GM19239 (cell line): ENCODE data around the gene VPS51.
A peak's percentile ranks its signal among the peaks of the same experiment; 100 is the strongest.
"Not testable (repeated sequence)": the region's sequence is repeated elsewhere in the genome, so short reads cannot be mapped to it uniquely, and the experiment has no call there.

Experiments used
- DNase-seq: peaks from one replicate; pipeline ENCODE4 v3.0.0; 2011; ENCODE audit warnings: low spot score; ENCODE audit not compliant: insufficient read length
- FAIRE-seq: peaks from 2 replicates; lab custom pipeline; 2011; peaks lifted over from hg19 to GRCh38; lab: Jason Lieb, UNC

VPS51 gene

GRCh38 chr11:65118097-65118837 is 22.3 kb downstream of the VPS51 start:
- FAIRE-seq = no peak
- no peak for DNase-seq

DNA sequence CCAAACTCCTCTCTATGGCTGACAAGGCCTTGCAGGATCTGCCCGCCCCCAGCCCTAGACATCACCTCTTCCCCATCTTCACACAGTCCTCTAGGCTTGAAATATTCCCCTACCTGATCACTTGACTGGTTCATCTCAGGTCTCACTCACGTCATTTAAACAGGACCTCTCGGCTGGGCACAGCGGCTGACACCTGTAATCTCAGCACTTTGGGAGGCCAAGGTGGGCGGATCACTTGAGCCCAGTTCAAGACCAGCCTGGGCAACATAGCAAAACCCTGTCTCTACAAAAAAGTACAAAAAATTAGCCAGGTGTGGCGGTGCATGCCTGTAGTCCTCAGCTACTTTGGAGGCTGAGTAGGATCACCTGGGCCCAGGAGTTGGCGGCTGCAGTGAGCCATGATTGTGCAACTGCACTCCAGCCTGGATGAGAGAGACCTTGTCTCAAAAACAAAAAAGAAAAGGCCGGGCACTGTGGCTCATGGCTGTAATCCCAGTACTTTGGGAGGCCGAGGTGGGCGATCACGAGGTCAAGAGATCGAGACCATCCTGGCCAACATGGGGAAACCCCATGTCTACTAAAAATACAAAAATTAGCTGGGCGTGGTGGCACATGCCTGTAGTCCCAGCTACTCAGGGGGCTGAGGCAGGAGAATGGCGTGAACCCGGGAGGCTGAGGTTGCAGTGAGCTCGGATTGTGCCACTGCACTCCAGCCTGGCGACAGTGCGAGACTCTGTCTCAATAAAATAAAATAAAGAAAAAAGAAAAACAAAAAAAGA is 23.1 kb downstream of the VPS51 start:
- FAIRE-seq, DNase-seq: not testable (repeated sequence)

DNA sequence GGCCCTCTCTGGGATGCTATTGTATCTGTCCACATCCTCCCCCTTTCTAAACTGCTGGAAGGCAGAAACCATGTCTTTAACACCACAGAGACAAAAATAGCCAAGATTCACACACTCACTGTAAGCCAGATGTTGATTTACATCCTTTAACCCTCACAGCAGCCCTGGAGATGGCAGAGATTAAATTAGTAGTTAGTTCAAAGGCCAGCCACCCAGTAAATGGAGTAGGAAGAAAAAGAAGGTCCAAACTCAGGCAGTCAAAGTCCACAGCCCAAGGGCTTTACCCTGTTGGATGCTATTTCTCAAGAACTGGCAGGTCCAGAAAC is 23.6 kb downstream of the VPS51 start:
- DNase-seq (no peak), FAIRE-seq (no peak)

DNA sequence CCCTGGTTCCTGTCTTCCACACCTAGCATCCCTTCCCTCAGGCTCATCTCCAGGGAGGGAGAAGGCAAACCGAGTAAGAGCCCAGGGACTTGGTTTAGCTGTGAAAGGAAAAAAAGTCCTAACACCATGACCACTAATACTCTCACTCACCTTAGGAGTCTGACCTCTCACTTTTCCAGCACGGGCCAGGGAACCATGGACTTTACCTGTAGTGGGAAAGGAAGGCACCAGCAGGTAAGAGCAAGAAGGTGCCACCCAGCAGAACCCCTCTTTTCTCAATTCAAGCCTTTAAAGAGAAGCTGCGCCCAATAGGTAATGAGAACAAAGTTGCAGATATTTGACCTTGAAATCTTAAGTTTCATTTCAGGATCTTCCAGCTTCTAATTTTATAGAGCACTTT is 24.8 kb downstream of the VPS51 start:
- FAIRE-seq = peak; percentile 31

DNA sequence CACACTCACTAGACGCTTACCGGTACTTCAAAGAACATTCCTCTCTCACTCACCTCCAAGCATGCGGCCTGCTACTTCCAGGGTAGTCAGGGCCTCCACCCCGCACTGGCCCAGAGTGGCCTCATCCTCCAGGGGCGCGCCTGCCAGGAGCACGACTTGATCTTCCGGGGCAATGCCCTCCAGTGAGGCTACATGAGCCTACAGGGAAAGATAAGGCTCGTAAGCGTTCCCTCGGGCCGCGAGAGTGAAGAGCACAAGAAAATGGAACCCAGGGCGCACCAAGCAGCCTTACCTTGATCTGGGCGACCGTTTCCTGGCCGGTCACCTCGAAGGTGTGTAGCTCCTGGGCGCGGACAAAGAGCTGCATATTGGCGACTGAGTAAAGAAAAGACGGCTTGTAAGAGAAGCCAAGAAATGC is 25.4 kb downstream of the VPS51 start:
- DNase-seq (no peak), FAIRE-seq (peak; percentile 69)

More for the DNA sequence above, 24.8 kb downstream of the VPS51 start:
- no peak for DNase-seq

DNA sequence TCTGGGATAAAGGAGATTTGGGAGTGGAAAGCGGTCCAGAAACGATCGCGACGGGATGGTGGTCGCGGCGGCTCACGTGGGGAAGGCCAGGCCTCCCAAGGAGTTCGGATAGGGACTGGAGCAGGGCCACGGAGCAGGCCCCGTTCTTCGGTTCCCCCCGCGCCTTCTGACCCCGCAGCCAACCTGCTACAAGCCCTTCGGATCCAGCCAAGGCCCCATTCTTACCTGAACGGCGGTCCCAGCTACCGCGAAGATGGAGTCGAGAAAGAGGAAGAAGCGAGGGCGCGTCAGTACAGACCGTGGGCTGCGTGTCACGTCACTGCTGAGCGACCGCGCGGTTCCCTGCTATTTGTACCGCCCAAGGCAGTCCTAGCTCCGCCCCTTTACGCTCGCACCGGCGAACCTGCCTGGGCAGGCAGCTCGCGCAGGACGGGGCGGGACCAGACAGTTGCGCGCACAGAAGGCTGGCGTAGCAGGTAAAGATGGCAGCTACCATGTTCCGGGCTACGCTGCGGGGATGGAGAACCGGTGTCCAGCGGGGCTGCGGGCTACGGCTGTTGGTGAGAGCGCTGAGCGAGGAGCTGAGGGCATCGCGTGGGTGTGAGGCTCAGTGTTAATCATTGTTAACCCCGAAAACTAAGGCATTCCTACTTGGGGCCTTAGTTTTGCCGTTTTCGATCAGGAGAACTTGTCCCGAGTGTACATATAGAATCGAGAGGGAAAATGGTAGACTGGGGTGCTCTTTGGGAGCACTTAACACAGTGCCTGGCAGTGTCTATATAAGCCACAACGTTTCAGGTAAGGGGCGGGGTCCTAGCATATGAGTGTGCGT is 26.1 kb downstream of the VPS51 start, which contains the start of the genes FAU and MRPL49:
Gene FAU, minus strand, starts transcription at position 270 of the 832 bp plus-strand sequence. CDS start 321 bp downstream, outside the sequence.
Gene MRPL49, plus strand, starts transcription at position 457 of the 832 bp plus-strand sequence. Its CDS starts 26 bp downstream, at position 483.
- peak; percentile 89 for DNase-seq
- FAIRE-seq = peak; percentile 96

DNA sequence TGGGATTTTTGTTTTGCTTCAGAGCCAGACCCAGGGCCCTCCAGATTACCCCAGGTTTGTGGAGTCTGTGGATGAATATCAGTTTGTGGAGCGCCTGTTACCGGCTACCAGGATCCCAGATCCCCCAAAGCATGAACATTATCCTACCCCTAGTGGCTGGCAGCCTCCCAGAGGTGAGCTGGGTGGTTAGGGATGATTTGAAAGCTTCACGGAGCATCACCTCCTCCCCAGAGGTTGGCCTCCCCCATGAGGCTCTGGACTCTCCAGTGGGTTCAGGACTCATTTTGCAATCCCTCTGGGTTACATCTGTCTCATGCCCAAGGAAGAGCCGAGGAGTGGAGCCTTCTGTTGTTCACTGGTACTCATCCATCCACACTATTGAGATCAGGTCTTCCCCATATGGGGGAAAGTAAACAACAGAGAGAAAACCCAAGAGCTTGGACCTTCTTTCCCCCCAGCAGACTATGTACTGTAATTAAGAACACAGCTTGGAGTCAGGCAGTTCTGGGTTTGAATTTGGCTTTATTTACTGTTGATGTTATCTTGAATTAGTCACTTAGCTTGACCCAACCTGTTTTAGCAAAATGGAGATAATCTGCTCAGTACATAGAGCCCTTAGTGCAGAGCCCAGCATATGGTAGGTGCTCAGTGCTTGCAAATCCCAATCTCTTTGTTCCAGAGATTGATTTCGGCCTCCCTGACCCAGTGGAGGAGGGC is 28.6 kb downstream of the VPS51 start:
- FAIRE-seq (no peak), DNase-seq (no peak)

DNA sequence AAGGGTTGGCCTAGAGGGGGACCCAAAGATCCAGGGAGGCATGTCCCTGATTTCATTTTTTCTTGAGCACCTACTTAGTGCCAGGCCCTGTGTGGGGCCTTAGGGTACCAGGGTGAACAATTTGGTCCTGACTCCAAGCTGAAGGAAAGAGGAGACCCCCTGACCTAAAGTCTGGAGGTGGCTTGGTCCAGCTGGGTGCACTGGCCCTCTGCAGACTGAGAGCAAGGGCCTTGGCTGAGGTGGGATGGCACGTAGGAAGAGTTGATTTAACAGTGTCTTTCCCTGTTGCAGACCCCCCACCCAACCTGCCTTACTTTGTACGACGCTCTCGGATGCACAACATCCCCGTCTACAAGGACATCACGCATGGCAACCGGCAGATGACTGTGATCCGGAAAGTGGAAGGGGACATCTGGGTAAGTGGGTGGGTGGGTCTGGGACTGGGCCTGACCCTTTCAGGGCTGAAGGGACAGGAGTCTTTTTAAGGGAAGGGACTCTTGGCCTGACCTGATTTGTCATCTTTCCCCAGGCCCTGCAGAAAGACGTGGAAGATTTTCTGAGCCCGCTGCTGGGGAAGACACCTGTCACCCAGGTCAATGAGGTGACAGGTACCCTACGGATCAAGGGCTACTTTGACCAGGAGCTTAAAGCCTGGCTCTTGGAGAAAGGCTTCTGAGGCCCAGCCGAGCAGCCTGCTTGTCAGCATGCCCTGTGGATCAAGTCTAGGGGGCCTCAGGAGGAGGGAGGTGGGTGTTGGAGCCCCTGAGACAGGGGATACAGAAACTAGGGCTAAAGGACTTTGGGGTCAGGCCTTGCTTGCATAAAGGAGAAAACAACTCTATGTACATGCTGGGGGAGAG is 29.4 kb downstream of the VPS51 start:
- DNase-seq (no peak), FAIRE-seq (no peak)

DNA sequence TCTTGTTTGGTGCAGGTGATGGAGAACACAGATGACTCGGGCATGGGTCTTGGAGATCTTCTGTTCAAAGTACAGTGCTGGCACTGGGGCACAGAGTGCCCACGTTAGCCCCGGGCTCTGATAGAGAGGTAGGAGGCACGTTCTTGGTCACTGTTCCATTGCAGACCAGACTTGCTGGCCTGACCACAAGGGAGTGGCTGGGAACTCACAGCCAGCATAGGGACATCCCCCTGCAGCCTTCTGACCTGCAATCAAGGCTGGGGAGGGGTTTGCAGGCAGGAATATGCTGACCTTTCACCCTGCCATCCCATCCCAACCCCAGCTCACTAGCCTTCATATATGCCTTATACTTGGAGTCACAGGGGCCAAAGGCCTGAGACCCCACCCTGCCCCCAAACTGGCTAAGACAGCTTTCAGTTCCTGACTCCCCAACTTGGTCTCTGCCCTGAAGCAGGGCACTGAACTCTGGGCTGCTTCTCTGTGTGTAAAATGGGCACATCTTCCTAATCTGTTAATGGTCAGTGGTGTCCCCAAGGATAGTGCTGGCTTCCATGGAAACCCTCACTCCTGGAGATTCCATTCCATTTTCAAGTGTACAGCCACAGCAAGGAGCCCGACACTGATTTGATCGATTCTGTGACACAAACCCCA is 30.7 kb downstream of the VPS51 start:
- DNase-seq (no peak), FAIRE-seq (no peak)

DNA sequence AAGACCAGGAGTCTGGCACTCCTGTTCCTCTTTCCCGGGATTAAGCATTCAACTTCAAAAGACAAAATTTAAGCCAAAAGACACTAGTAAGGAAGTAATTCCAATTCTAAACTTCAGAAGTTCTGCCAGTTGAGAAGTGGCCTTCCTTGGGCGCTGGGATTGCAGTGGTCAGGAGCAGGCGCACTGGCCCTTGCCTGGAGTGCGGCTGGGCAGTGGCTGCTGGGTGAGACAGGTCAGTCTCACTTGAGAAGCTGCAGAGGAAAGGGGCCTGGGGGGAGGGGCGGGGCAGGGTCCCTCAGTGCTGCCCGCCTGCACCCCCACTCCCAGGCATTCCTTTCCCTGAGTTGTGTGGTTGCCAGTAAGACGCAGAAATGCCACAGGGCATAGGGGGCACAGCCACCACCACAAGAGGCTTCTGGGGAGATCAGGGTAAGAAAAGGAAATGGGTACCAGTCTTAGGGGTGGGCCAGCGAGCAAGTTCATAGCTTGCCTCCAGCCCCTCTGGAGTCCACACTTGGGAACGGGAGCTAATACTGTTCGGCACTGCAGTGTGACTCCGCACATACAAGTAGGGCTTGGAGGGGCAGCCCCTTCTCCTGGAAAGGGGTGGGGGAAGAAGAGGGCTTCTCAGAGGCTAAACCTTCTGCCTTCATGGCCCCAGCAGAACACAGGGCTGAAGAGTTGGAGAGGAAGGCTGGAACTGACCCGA is 31.6 kb downstream of the VPS51 start:
- FAIRE-seq (no peak), DNase-seq (no peak)

DNA sequence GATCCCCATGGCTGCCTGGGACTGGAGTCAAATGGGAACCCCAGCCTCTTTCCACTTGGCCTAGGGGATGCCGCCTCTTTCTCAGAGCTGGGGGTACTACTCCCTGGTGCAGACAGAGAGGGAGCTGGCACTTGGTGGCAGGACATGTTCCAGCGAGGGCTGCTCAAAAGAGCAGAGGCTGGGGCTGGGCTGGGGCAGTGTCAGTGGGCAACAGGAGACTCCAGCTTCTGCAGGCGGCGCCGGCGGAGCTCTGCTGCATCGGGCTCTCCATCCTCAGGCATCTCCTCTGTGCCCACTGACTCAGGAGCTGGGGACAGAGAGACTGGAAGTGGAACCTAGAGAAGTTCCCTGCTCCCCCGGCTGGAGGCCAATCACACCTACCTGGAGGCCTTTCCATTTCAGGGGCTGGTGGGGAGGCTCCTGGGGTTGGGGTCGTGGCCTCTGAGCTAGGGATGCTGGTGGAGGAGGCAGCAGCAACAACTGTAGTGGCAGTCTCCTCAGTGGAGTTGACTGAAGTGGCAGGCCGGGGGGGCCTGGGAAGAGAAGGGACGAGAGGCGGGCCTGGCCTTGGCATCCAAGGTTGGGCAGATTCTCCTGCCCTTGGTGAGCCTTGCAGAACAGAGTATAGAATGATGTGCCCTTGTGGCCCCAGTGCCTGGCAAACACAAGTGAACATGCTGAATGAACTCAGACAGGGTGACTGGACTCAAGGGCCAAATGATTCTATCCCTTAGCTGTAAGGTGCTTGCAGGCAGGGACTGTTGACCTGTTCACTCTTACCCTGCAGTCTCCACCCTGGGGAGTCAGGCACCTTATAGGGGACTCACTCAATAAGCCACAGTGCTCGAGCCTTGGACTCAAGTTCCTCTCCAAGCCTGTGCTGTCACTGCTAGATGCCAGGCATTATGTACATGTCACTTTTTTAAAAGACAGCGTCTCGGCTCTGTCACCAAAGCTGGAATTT is 32.5 kb downstream of the VPS51 start:
- FAIRE-seq (no peak), DNase-seq (no peak)

DNA sequence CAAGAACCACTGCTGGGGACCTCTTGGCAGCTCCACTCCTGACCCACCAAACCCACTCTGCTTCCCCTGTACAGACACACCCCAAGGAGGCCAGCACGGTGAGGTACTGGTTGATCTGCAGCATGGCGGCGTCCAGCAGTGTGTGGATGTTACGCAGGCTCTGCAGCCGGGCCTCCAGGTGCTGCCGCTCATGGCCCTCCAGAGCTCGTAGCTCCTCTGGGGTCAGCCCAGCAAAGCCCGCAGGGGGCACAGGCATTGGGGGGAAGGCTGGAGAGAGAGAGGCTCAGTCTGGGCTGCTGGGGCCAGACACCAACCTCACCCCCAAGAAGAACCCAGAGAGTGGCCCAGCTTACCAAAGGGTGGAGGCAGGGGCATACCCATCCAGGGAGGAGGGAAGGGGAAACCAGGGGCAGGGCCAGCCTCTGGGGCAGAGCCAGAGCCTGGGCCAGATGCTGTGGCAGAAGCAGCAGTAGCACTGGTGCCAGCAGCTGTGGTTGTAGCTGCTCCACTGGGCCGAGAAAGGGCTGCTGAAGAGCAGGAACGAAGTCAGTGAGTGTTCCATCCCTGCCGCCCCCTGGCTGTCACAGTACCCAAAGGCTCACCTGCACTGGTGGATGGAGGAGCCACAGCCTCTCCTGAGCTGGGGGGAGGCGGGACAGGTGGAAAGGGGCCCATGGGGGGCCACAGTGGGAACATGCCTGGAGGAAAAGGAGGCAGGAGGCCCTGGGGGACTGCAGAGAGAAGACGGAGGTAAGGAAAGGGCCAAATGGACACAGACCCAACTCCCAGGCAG is 33.8 kb downstream of the VPS51 start:
- FAIRE-seq = no peak
- no peak for DNase-seq

DNA sequence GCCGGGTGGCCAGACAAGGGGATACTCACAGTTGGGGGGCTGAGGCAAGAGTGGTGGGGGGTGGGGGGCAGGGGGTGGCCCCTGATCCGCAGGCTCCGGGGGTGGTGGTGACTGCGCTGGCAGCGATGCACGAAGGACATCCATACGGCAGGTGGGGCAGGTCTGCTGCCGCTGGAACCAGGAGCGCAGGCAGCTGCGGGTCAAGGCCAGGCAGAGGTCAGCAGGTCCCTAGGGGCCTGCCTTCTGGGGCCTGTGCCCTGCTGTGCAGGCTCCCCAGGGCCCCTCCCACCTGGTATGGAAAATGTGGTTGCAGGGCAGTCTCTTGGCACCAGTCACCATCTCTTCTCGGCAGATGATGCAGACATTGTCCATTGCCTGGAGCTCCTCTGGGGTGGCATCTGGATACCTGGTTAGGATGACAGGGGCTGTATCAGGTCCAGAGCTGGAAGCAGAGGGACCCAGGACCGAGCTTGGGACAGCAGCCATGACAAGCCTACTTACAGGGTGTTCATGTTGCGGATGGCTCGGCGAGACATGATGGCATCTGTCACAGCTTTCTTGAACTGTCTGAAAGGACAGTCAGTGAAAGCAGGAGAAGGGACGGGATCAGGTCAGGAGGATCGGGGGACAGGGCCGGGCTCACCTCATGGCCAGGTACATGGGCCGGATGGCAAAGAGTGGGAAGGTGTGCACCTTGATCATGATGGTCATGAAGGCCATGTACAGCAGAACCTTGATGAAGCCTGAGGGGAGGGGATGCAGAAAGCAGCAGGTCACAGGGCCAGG is 34.8 kb downstream of the VPS51 start:
- DNase-seq = no peak
- no peak for FAIRE-seq

DNA sequence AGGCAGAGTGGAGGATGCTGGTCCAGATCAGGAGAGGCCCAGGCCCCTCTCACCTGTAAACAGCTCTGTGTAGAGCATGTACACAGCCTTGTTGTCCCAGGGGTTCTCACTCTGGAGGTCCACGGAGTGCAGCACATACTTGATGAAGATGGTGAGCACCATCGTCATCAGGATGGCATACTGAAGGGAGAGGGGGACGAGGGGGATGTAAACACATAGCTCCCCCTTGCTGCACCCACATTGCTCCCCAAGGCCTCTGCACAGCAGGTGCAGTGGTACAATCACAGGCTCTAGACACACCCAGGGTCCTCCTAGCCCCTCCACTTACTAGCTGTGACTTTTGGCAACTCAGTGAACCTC is 35.4 kb downstream of the VPS51 start:
- FAIRE-seq = no peak

GRCh38 chr11:65131895-65132237 is 35.9 kb downstream of the VPS51 start:
- FAIRE-seq = no peak
- DNase-seq = no peak

More for the DNA sequence above, 35.4 kb downstream of the VPS51 start:
- DNase-seq = no peak
